Brain pericyte (primary cell): ENCODE measurements around the gene PHAX.
"Not testable (repeated sequence)": the region's sequence is repeated elsewhere in the genome, so short reads cannot be mapped to it uniquely, and the experiment has no call there.

ENCODE experiments used
- DNase-seq: peaks from one replicate; pipeline ENCODE4 v3.0.0-alpha.2; 2012; ENCODE audit warnings: low read depth, low spot score

Gene PHAX

GRCh38 chr5:126603402-126603991 lies 2.8 kb downstream of the PHAX start:
- DNase-seq = no peak

GRCh38 chr5:126605525-126605924 lies 4.8 kb downstream of the PHAX start:
- no peak for DNase-seq

- no peak for DNase-seq
Measured at GRCh38 chr5:126610160-126610559, 9.4 kb downstream of the PHAX start.

GRCh38 chr5:126610616-126611015 lies 9.9 kb downstream of the PHAX start:
- no peak for DNase-seq

- no peak for DNase-seq
Measured at GRCh38 chr5:126613941-126614592, 13.3 kb downstream of the PHAX start.

- no peak for DNase-seq
Measured at GRCh38 chr5:126615286-126615685, 14.5 kb downstream of the PHAX start.

GRCh38 chr5:126617603-126618002 lies 16.9 kb downstream of the PHAX start:
- DNase-seq = not testable (repeated sequence)

GRCh38 chr5:126619781-126620180 lies 19.0 kb downstream of the PHAX start:
- DNase-seq = no peak

- DNase-seq = no peak
Measured at GRCh38 chr5:126624534-126624933, 23.8 kb downstream of the PHAX start.

GRCh38 chr5:126628102-126628501 lies 27.4 kb downstream of the PHAX start:
- DNase-seq = no peak

- DNase-seq = no peak
Measured at GRCh38 chr5:126631920-126632319, 31.2 kb downstream of the PHAX start.

GRCh38 chr5:126633552-126633951 lies 32.8 kb downstream of the PHAX start:
- no peak for DNase-seq

- no peak for DNase-seq
Measured at GRCh38 chr5:126635585-126635984, 34.8 kb downstream of the PHAX start.

GRCh38 chr5:126636956-126637355 lies 36.2 kb downstream of the PHAX start:
- no peak for DNase-seq

GRCh38 chr5:126640866-126641265 lies 40.1 kb downstream of the PHAX start:
- no peak for DNase-seq

GRCh38 chr5:126641387-126641786 lies 40.6 kb downstream of the PHAX start:
- no peak for DNase-seq

- DNase-seq = no peak
Measured at GRCh38 chr5:126645132-126645531, 44.4 kb downstream of the PHAX start.

- no peak for DNase-seq
Measured at GRCh38 chr5:126647071-126647470, 46.3 kb downstream of the PHAX start.

GRCh38 chr5:126648471-126648870 lies 47.7 kb downstream of the PHAX start:
- no peak for DNase-seq

- not testable (repeated sequence) for DNase-seq
Measured at GRCh38 chr5:126649057-126649456, 48.3 kb downstream of the PHAX start.

GRCh38 chr5:126649709-126650108 lies 49.0 kb downstream of the PHAX start:
- not testable (repeated sequence) for DNase-seq

- DNase-seq = no peak
Measured at GRCh38 chr5:126650463-126650862, 49.7 kb downstream of the PHAX start.

GRCh38 chr5:126651013-126651577 lies 50.3 kb downstream of the PHAX start:
- DNase-seq = no peak
